SIG-M5 treated with dmso at 0.1 percent for 504 hours (cell line): ENCODE data around the gene RAB31.

Experiments
- DNase-seq: peaks from one replicate; lab custom pipeline; 2025; ENCODE audit not compliant: unreplicated experiment; lab: John Stamatoyannopoulos, UW

Gene RAB31

GRCh38 chr18:9910661-9911060, 202.6 kb downstream of the RAB31 start:
- peak; percentile 87 for DNase-seq

GRCh38 chr18:9911226-9911625, 203.1 kb downstream of the RAB31 start:
- DNase-seq: no peak
